IMR-90 (cell line): ENCODE results near the gene NBEA. TPM values are rescaled to one million over a fixed set of nuclear protein-coding genes. Genes with fewer than 3 reads are reported as not detected.

Source experiments
- ATAC-seq: fragments of 200-7000 bp; cut with Tn5 transposase; 2 replicates; pipeline ENCODE4 v1.9.1; 2020; ENCODE audit warnings: low read depth, mild to moderate bottlenecking, moderate library complexity
- BruUV-seq: library from RNA; stranded (reverse); fragments of 400-500 nt; replicated peaks from 2 replicates; lab custom pipeline; 2021; lab: Mats Ljungman, UMichigan
- CTCF ChIA-PET: fragments of 300-600 bp; formaldehyde crosslinking; extraction: SDS; loops from one replicate; lab custom pipeline; 2021; ENCODE audit warnings: antibody characterized with exemption; lab: Yijun Ruan, JAX
- POLR2A ChIA-PET: fragments of 300-600 bp; sonication (Branson Sonifier 250); formaldehyde crosslinking; loops from one replicate; lab custom pipeline; 2022; ENCODE audit warnings: antibody characterized with exemption; ENCODE audit not compliant: unreplicated experiment; lab: Charles Lee
- DNase-seq: peaks from one replicate; pipeline ENCODE4 v3.0.0; 2013
- H2AFZ ChIP-seq: replicated peaks from 2 replicates; pipeline ENCODE3; 2013; ENCODE audit warnings: low read length, mild to moderate bottlenecking; ENCODE audit not compliant: poor library complexity
- H2AK5ac ChIP-seq: 2 replicates; pipeline ENCODE4 v1.6.1; 2013; ENCODE audit warnings: low read depth, low read length, inconsistent platforms
- H2AK9ac ChIP-seq: replicated peaks from 2 replicates; pipeline ENCODE3; 2013; ENCODE audit warnings: mild to moderate bottlenecking, low read depth, low read length, moderate library complexity; ENCODE audit not compliant: poor library complexity
- H2BK120ac ChIP-seq: 2 replicates; pipeline ENCODE4 v1.6.1; 2013; ENCODE audit warnings: low read depth, low read length, inconsistent platforms
- H2BK15ac ChIP-seq: 3 replicates; pipeline ENCODE4 v1.6.1; 2013; ENCODE audit warnings: low read depth, low read length, inconsistent platforms
- H2BK20ac ChIP-seq: 2 replicates; pipeline ENCODE4 v1.6.1; 2013; ENCODE audit warnings: low read depth, mild to moderate bottlenecking, inconsistent platforms, low read length, moderate library complexity
- H2BK5ac ChIP-seq: 2 replicates; pipeline ENCODE4 v1.6.1; 2013; ENCODE audit warnings: mild to moderate bottlenecking, low read depth, low read length, inconsistent platforms; ENCODE audit not compliant: poor library complexity, severe bottlenecking
- H3K14ac ChIP-seq: replicated peaks from 2 replicates; pipeline ENCODE4 v1.6.1; 2013; ENCODE audit warnings: low read depth, low read length, inconsistent platforms
- H3K18ac ChIP-seq: 2 replicates; pipeline ENCODE4 v1.6.1; 2013; ENCODE audit warnings: low read depth, low read length, control low read depth
- H3K23ac ChIP-seq: 2 replicates; pipeline ENCODE4 v1.6.1; 2013; ENCODE audit warnings: low read depth, low read length, inconsistent platforms
- H3K27ac ChIP-seq: 2 replicates; pipeline ENCODE4 v1.5.1; 2013; ENCODE audit warnings: mild to moderate bottlenecking, control low read depth, low read length; ENCODE audit not compliant: insufficient read depth
- H3K27me3 ChIP-seq: 2 replicates; pipeline ENCODE4 v1.6.1; 2013; ENCODE audit warnings: low read length; ENCODE audit not compliant: control insufficient read depth, insufficient read depth
- H3K36me3 ChIP-seq: 2 replicates; pipeline ENCODE4 v1.6.1; 2013; ENCODE audit warnings: low read length, mixed read lengths; ENCODE audit not compliant: control insufficient read depth, insufficient read depth
- H3K4ac ChIP-seq: 2 replicates; pipeline ENCODE4 v1.6.1; 2013; ENCODE audit warnings: low read depth, low read length, inconsistent platforms
- H3K4me1 ChIP-seq: 2 replicates; pipeline ENCODE4 v1.6.1; 2013; ENCODE audit warnings: low read length, mixed read lengths; ENCODE audit not compliant: control insufficient read depth, insufficient read depth
- H3K4me2 ChIP-seq: 2 replicates; pipeline ENCODE4 v1.6.1; 2013; ENCODE audit warnings: low read depth, mild to moderate bottlenecking, control low read depth, low read length, moderate library complexity
- H3K4me3 ChIP-seq: 2 replicates; pipeline ENCODE4 v1.5.1; 2013; ENCODE audit warnings: low read depth, mild to moderate bottlenecking, control low read depth, low read length, moderate library complexity; ENCODE audit not compliant: insufficient read depth
- H3K56ac ChIP-seq: 2 replicates; pipeline ENCODE4 v1.6.1; 2013; ENCODE audit warnings: low read length, inconsistent platforms; ENCODE audit not compliant: insufficient read depth; ENCODE audit errors: extremely low read depth
- H3K79me1 ChIP-seq, 2 experiments: 2 replicates each; pipeline ENCODE4 v1.6.1; 2013; ENCODE audit warnings: low read length in 2 of 2, inconsistent platforms in 1 of 2, low read depth in 1 of 2
- H3K9ac ChIP-seq: 2 replicates; pipeline ENCODE4 v1.6.1; 2013; ENCODE audit warnings: low read depth, low read length, control low read depth
- H3K9me1 ChIP-seq: 2 replicates; pipeline ENCODE4 v1.6.1; 2013; ENCODE audit warnings: low read length, inconsistent platforms; ENCODE audit not compliant: insufficient read depth
- H3K9me3 ChIP-seq: 2 replicates; pipeline ENCODE4 v1.6.1; 2013; ENCODE audit warnings: low read length; ENCODE audit not compliant: control insufficient read depth, insufficient read depth
- H4K20me1 ChIP-seq: 2 replicates; pipeline ENCODE4 v1.6.1; 2013; ENCODE audit warnings: low read length, inconsistent platforms; ENCODE audit not compliant: insufficient read depth
- H4K5ac ChIP-seq: 2 replicates; pipeline ENCODE4 v1.6.1; 2013; ENCODE audit warnings: mild to moderate bottlenecking, low read depth, low read length, control low read depth
- H4K8ac ChIP-seq, 2 experiments: 2 replicates each; pipeline ENCODE4 v1.6.1; 2013; ENCODE audit warnings: low read depth in 2 of 2, low read length in 2 of 2, control low read depth in 1 of 2, inconsistent platforms in 1 of 2
- H4K91ac ChIP-seq: 2 replicates; pipeline ENCODE4 v1.6.1; 2013; ENCODE audit warnings: low read depth, low read length, inconsistent platforms; ENCODE audit not compliant: insufficient read depth
- BHLHE40 ChIP-seq: fragments of 150-350 bp; IDR thresholded peaks from 2 replicates; pipeline ENCODE4 v1.6.1; 2016; ENCODE audit warnings: mild to moderate bottlenecking, low read depth, low read length
- CEBPB ChIP-seq: IDR thresholded peaks from 2 replicates; pipeline ENCODE4 v1.6.1; 2012; ENCODE audit warnings: low read depth, low read length, improper control_type of control experiment
- CHD1 ChIP-seq: IDR thresholded peaks from 2 replicates; pipeline ENCODE4 v1.6.1; 2012; ENCODE audit warnings: low read depth, low read length, improper control_type of control experiment
- FOS ChIP-seq: fragments of 150-350 bp; IDR thresholded peaks from 2 replicates; pipeline ENCODE4 v1.6.1; 2016; ENCODE audit warnings: low read depth, low read length
- MAFK ChIP-seq: IDR thresholded peaks from 2 replicates; pipeline ENCODE4 v1.6.1; 2012; ENCODE audit warnings: low read depth, low read length, improper control_type of control experiment
- MAZ ChIP-seq: IDR thresholded peaks from 2 replicates; pipeline ENCODE4 v1.6.1; 2012; ENCODE audit warnings: low read depth, mild to moderate bottlenecking, low read length, improper control_type of control experiment, moderate library complexity, borderline replicate concordance
- MXI1 ChIP-seq: IDR thresholded peaks from 2 replicates; pipeline ENCODE4 v1.6.1; 2012; ENCODE audit warnings: low read depth, mild to moderate bottlenecking, low read length, moderate library complexity, borderline replicate concordance
- NFE2L2 ChIP-seq: fragments of 150-350 bp; IDR thresholded peaks from 2 replicates; pipeline ENCODE4 v1.6.1; 2016; ENCODE audit warnings: low read depth, mild to moderate bottlenecking, low read length
- POLR2A ChIP-seq: IDR thresholded peaks from 2 replicates; pipeline ENCODE4 v1.6.1; 2012; ENCODE audit warnings: mild to moderate bottlenecking, low read depth, low read length
- RAD21 ChIP-seq: IDR thresholded peaks from 2 replicates; pipeline ENCODE4 v1.6.1; 2012; ENCODE audit warnings: low read length, improper control_type of control experiment
- RCOR1 ChIP-seq: IDR thresholded peaks from 2 replicates; pipeline ENCODE4 v1.6.1; 2012; ENCODE audit warnings: mild to moderate bottlenecking, low read length, improper control_type of control experiment; ENCODE audit not compliant: insufficient replicate concordance
- RFX5 ChIP-seq: IDR thresholded peaks from 2 replicates; pipeline ENCODE4 v1.8.0; 2012; ENCODE audit warnings: low read depth, mild to moderate bottlenecking, low read length, moderate library complexity
- SMC3 ChIP-seq: fragments of 150-350 bp; IDR thresholded peaks from 2 replicates; pipeline ENCODE4 v1.6.1; 2016; ENCODE audit warnings: low read depth, mild to moderate bottlenecking, antibody characterized with exemption, low read length, moderate library complexity
- WGBS, 2 experiments: methylation state at CpG; one replicate each; pipeline versions ENCODE4 v1.1.5 to v1.1.7; 2013; ENCODE audit warnings: missing lambda C conversion rate in 2 of 2; ENCODE audit not compliant: insufficient read length in 1 of 2; ENCODE audit errors: extremely low coverage in 2 of 2; 5-methylcytosine and 5-hydroxymethylcytosine counted together
- dilution Hi-C: fragments of 300-500 bp; cut with HindIII; formaldehyde crosslinking; loops from one replicate; pipeline ENCODE4 v1.14.3; 2018; ENCODE audit warnings: low sequenced_read_pairs; ENCODE audit not compliant: unreplicated experiment
- in situ Hi-C: fragments of 300-500 bp; cut with MboI; formaldehyde crosslinking; loops from 3 replicates; pipeline ENCODE4 v1.14.3; 2019; ENCODE audit warnings: low sequenced_read_pairs, inconsistent platforms, mixed read lengths
- intact Hi-C: fragments of 100-400 bp; cut with micrococcal nuclease; formaldehyde crosslinking; loops from 2 replicates; pipeline ENCODE4 v1.10.0; 2022
- polyA plus RNA-seq, 3 experiments: library from polyadenylated mRNA; depleted of rRNA; stranded (reverse); fragments of >200 nt; gene quantifications; 2 replicates each; pipeline ENCODE4 v1.2.3, GENCODE V29; 2012; ENCODE audit warnings: low replicate concordance in 1 of 3
- total RNA-seq: library from RNA; depleted of rRNA; stranded (reverse); fragments of >200 nt; gene quantifications from 2 replicates; pipeline ENCODE4 v1.2.3, GENCODE V29; 2012
- TF ChIP-seq, protein P1 (sequence below): conservative IDR thresholded peaks from 2 replicates; pipeline ENCODE4 v1.5.1; 2012; ENCODE audit warnings: mild to moderate bottlenecking, low read depth, low read length, improper control_type of control experiment
- TF ChIP-seq, protein P2 (sequence below): fragments of 150-350 bp; IDR thresholded peaks from 2 replicates; pipeline ENCODE4 v1.6.1; 2016; ENCODE audit warnings: low read depth, mild to moderate bottlenecking, low read length, moderate library complexity, borderline replicate concordance
- TF ChIP-seq, protein P3 (sequence below): fragments of 150-350 bp; IDR thresholded peaks from 2 replicates; pipeline ENCODE4 v1.6.1; 2017; ENCODE audit warnings: mild to moderate bottlenecking, antibody characterized with exemption, low read length, low read depth

Gene NBEA
- total and polyA plus RNA-seq, 2 of the 4 experiments (the other 2 are of a cell fraction), result 0.82 to 2.2 TPM

DNA sequence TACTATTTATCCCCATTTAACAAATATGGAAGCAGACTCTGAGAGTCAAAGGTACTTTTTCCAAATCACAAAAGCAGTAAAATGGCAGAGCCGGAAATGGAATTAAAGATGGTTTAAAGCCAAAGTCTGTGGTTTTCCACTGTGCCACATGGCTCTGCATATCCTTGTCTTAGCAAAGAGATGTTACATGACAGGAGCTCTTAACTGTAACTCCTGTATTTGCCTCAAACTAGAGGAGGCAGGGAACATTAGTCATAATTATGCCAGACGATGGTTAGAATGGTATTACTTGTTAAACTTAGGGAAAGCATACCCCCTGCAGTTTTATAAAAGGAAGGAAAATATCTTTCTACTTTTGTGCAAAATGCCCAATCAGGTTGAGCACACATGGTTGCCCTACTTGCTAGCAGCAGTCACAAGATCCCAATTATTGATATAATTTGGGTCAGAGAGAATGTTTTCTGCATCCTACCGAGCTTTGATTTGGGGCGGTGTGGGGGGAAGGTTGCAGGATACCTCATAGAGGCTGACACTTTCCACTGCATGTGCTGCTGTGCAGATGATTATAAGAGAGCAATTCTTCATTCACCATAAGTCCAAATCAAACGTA is 576.4 kb downstream of the NBEA start:
- Histone ChIP-seq H3K23ac (no peak overlapping the region), H2BK120ac (no peak overlapping the region), H3K4me2 (no peak overlapping the region), H3K9me1 (no peaks in the 10 kb centered on the region), H2AFZ (no peak overlapping the region), H3K4ac (no peak overlapping the region), H2BK5ac (no peak overlapping the region), H3K18ac (no peak overlapping the region), H4K91ac (no peak overlapping the region), H3K4me3 (no peak overlapping the region), H4K20me1 (no peaks in the 10 kb centered on the region), H2BK15ac (no peak overlapping the region), H2AK5ac (no peak overlapping the region), H4K8ac (no peak overlapping the region), H3K27ac (no peak overlapping the region), H3K56ac (no peak overlapping the region), H3K36me3 (no peaks in the 10 kb centered on the region), H2AK9ac (no peak overlapping the region), H3K9ac (no peak overlapping the region), H3K9me3 (no peaks in the 10 kb centered on the region), H3K79me1 (no peaks in the 10 kb centered on the region), H3K27me3 (no peaks in the 10 kb centered on the region), H3K14ac (no peak overlapping the region), H3K4me1 (no peaks in the 10 kb centered on the region), H4K5ac (no peak overlapping the region), H2BK20ac (no peak overlapping the region)
- no peak for ATAC-seq
- no TSS peak for BruUV-seq
- WGBS, 2 experiments, result 80% methylated on average over 1 of the region's 5 CpGs; no CpG with 5 or more reads in 1 of the 2 experiments
- ChIA-PET POLR2A (no interaction called here), CTCF (no interaction called here)
- TF ChIP-seq CEBPB, result no peak
- no peak for TF ChIP-seq RCOR1
- TF ChIP-seq, protein P1, sequence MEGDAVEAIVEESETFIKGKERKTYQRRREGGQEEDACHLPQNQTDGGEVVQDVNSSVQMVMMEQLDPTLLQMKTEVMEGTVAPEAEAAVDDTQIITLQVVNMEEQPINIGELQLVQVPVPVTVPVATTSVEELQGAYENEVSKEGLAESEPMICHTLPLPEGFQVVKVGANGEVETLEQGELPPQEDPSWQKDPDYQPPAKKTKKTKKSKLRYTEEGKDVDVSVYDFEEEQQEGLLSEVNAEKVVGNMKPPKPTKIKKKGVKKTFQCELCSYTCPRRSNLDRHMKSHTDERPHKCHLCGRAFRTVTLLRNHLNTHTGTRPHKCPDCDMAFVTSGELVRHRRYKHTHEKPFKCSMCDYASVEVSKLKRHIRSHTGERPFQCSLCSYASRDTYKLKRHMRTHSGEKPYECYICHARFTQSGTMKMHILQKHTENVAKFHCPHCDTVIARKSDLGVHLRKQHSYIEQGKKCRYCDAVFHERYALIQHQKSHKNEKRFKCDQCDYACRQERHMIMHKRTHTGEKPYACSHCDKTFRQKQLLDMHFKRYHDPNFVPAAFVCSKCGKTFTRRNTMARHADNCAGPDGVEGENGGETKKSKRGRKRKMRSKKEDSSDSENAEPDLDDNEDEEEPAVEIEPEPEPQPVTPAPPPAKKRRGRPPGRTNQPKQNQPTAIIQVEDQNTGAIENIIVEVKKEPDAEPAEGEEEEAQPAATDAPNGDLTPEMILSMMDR, result no peak
- TF ChIP-seq RAD21, result no peak
- TF ChIP-seq SMC3, result no peak
- no peak for TF ChIP-seq BHLHE40
- TF ChIP-seq NFE2L2, result no peak
- no peak for TF ChIP-seq RFX5
- TF ChIP-seq MAZ, result no peak
- TF ChIP-seq MXI1, result no peak
- no peak for TF ChIP-seq FOS
- TF ChIP-seq MAFK, result no peak
- no peak for TF ChIP-seq POLR2A
- no peak for TF ChIP-seq CHD1
- TF ChIP-seq, protein P2, sequence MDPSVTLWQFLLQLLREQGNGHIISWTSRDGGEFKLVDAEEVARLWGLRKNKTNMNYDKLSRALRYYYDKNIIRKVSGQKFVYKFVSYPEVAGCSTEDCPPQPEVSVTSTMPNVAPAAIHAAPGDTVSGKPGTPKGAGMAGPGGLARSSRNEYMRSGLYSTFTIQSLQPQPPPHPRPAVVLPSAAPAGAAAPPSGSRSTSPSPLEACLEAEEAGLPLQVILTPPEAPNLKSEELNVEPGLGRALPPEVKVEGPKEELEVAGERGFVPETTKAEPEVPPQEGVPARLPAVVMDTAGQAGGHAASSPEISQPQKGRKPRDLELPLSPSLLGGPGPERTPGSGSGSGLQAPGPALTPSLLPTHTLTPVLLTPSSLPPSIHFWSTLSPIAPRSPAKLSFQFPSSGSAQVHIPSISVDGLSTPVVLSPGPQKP, result no peak
- TF ChIP-seq, protein P3, sequence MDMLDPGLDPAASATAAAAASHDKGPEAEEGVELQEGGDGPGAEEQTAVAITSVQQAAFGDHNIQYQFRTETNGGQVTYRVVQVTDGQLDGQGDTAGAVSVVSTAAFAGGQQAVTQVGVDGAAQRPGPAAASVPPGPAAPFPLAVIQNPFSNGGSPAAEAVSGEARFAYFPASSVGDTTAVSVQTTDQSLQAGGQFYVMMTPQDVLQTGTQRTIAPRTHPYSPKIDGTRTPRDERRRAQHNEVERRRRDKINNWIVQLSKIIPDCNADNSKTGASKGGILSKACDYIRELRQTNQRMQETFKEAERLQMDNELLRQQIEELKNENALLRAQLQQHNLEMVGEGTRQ, result no peak
- dilution Hi-C loops, result no loop called here
- DNase-seq, result no peak
- intact Hi-C loops, result no loop called here
- in situ Hi-C loops, result no loop called here
